ENCODE data around the gene ZNFX1. TPM values are rescaled to one million over a fixed set of nuclear protein-coding genes. Genes with fewer than 3 reads are reported as not detected.

Gene ZNFX1
- polyA plus RNA-seq, 2 of the 4 experiments (the other 2 are of a cell fraction): 6.0 to 11.5 TPM

DNA sequence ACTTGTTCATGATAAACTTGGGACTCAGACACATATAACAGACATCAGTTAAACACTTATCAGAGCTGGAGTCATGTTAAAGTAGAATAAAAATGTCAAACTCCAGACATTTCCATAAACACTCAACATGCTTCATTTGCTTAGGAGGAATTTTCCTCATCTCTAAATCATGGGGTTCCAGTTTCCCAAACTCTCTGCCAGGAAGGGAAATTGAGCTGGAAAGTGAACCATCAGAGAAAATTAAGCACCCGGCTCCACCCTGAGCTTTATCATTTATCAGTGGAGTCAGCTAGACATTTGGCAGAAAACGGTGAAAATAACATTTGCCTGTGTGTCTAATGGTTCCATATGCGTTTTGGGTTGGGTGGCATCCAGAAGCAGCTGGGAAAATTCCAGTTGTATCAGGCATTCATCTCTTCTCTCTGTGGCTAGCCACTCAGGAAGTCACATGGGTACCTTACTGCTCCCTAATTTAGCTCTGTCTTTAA is 25.3 kb upstream of the ZNFX1 start:
- FAIRE-seq: no peak

DNA sequence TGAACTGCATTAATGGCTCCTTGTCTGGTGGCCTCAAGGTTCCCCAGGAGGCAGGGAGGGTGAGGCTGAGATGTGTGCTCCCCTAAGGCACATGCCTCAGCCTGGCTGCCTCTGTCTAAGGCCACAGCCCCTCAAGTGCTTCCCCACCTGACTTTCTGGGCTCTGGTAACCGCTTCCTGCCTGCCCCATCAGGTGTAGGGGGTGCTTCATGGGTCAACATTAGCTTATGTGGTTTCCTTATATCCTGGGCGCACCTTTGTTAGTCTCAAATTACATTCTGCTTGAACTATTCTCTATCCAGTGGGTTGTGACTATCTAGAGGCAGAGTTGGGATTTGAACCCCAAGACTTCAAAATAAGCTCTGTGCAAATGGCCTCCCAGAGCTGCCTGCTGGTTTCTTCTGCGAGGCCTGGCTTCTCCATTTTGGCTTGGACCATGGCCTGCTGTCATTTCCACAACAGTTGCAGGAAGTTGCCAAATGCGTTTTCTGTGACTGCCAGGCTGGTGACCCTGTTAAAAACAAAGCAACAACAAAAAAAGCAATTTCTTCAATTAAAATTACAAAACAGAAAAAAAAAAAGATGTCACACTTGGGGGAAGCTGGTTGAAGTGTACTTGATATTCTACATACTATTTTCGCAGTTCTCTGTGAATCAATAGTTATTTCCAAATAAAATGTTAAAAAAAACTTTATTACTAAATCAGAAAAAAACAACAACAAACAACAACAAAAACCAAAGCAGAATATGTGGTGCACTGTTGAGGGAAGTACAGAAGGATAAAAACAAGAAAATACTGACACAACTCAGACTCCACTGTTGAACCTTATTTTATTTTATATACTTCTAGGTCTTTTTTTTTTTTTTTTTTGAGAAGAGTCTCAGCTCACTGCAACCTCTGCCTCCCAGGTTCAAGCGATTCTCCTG is 20.0 kb upstream of the ZNFX1 start:
- FAIRE-seq (no peak), ATAC-seq (no peak), DNase-seq (ENCODE audit: low read depth in 1 of 2, low spot score in 1 of 2) (no peak)
- Histone ChIP-seq H3K27ac (no peak overlapping the region), H3K4me2 (no peak overlapping the region), H3K4me3 (no peak overlapping the region), H3K9me3 (no peaks in the 10 kb centered on the region), H3K4me1 (no peaks in the 10 kb centered on the region)
- ChIA-PET POLR2A (no interaction called here), CTCF (interaction anchor here (0.9 kb wide), 1 partner anchor 244 kb away, joined by 4 read pairs; no protein-coding TSS in a partner anchor)
- 93% methylated on average over 6 of the region's 6 CpGs for WGBS (ENCODE audit: missing lambda C conversion rate)
- TF ChIP-seq EHMT2 (IDR thresholded peaks at IDR 0.05; ENCODE audit: low read depth) (no peak), ATOH8 (CRISPR knock-in tag; IDR thresholded peaks at IDR 0.05; ENCODE audit: low read depth) (no peak), RNF2 (IDR thresholded peaks at IDR 0.05; ENCODE audit: borderline replicate concordance, low read depth) (no peak), CBX2 (IDR thresholded peaks at IDR 0.05; ENCODE audit: borderline replicate concordance, low read depth) (no peak), PHF8 (IDR thresholded peaks at IDR 0.05; ENCODE audit: borderline replicate concordance, low read depth) (no peak), SREBF2 (IDR thresholded peaks at IDR 0.05) (no peak), MAX (IDR thresholded peaks at IDR 0.05) (no peak), TFCP2L1 (CRISPR knock-in tag; IDR thresholded peaks at IDR 0.05) (no peak), POLR2A (IDR thresholded peaks at IDR 0.05; ENCODE audit: low read length) (no peak), HOXA7 (CRISPR knock-in tag; IDR thresholded peaks at IDR 0.05) (no peak), E2F6 (IDR thresholded peaks at IDR 0.05; ENCODE audit: borderline replicate concordance, low read depth) (no peak), JUNB (IDR thresholded peaks at IDR 0.05) (no peak), CHD2 (IDR thresholded peaks at IDR 0.05; ENCODE audit: low read length, partially characterized antibody) (no peak), MAZ (IDR thresholded peaks at IDR 0.05; ENCODE audit: borderline replicate concordance, low read depth, low read length) (no peak), FOXS1 (CRISPR knock-in tag; IDR thresholded peaks at IDR 0.05) (no peak), EP300 (IDR thresholded peaks at IDR 0.05) (no peak)
- TF ChIP-seq, protein P1, sequence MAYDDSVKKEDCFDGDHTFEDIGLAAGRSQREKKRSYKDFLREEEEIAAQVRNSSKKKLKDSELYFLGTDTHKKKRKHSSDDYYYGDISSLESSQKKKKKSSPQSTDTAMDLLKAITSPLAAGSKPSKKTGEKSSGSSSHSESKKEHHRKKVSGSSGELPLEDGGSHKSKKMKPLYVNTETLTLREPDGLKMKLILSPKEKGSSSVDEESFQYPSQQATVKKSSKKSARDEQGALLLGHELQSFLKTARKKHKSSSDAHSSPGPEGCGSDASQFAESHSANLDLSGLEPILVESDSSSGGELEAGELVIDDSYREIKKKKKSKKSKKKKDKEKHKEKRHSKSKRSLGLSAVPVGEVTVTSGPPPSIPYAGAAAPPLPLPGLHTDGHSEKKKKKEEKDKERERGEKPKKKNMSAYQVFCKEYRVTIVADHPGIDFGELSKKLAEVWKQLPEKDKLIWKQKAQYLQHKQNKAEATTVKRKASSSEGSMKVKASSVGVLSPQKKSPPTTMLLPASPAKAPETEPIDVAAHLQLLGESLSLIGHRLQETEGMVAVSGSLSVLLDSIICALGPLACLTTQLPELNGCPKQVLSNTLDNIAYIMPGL (CRISPR knock-in tag; IDR thresholded peaks at IDR 0.05; ENCODE audit: borderline replicate concordance): no peak
- TF ChIP-seq, protein P2, sequence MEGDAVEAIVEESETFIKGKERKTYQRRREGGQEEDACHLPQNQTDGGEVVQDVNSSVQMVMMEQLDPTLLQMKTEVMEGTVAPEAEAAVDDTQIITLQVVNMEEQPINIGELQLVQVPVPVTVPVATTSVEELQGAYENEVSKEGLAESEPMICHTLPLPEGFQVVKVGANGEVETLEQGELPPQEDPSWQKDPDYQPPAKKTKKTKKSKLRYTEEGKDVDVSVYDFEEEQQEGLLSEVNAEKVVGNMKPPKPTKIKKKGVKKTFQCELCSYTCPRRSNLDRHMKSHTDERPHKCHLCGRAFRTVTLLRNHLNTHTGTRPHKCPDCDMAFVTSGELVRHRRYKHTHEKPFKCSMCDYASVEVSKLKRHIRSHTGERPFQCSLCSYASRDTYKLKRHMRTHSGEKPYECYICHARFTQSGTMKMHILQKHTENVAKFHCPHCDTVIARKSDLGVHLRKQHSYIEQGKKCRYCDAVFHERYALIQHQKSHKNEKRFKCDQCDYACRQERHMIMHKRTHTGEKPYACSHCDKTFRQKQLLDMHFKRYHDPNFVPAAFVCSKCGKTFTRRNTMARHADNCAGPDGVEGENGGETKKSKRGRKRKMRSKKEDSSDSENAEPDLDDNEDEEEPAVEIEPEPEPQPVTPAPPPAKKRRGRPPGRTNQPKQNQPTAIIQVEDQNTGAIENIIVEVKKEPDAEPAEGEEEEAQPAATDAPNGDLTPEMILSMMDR (IDR thresholded peaks at IDR 0.05): no peak

More for the DNA sequence above, 25.3 kb upstream of the ZNFX1 start:
- no peaks in the 10 kb centered on the region for H3K4me1 ChIP-seq
- POLR2A ChIA-PET: interaction anchor here (0.7 to 1.8 kb wide), 6 partner anchors 10 to 57 kb away, joined by 3 to 6 read pairs (median 3); partner anchors contain the start of gene ZNFX1
- H3K4me3 ChIP-seq: no peak overlapping the region
- CTCF ChIA-PET: interaction anchor here (0.9 to 1.5 kb wide), 3 partner anchors 16 to 31 kb away, joined by 4 to 6 read pairs (median 5); no protein-coding TSS in a partner anchor
- no peak overlapping the region for H3K27ac ChIP-seq
- no peak overlapping the region for H3K4me2 ChIP-seq
- no peak for ATAC-seq
- WGBS (ENCODE audit: missing lambda C conversion rate): 68% methylated on average over 3 of the region's 3 CpGs
- no peaks in the 10 kb centered on the region for H3K9me3 ChIP-seq
- no peak for DNase-seq (ENCODE audit: low read depth in 1 of 2, low spot score in 1 of 2)
- no peak for TF ChIP-seq TP53 (CRISPR knock-in tag; IDR thresholded peaks at IDR 0.05)
- no peak for TF ChIP-seq ZC3H11A (IDR thresholded peaks at IDR 0.05)
- no peak for TF ChIP-seq SMC3 (IDR thresholded peaks at IDR 0.05)
- TF ChIP-seq FOSL2 (IDR thresholded peaks at IDR 0.05): no peak
- TF ChIP-seq FOSL2 (CRISPR knock-in tag; IDR thresholded peaks at IDR 0.05): no peak
- TF ChIP-seq CEBPB (IDR thresholded peaks at IDR 0.05): no peak
- TF ChIP-seq SREBF2 (IDR thresholded peaks at IDR 0.05): no peak
- no peak for TF ChIP-seq ATOH8 (CRISPR knock-in tag; IDR thresholded peaks at IDR 0.05; ENCODE audit: low read depth)
- no peak for TF ChIP-seq KDM1A (IDR thresholded peaks at IDR 0.05; ENCODE audit: low read depth)
- TF ChIP-seq USF2 (IDR thresholded peaks at IDR 0.05): no peak
- TF ChIP-seq, protein P3, sequence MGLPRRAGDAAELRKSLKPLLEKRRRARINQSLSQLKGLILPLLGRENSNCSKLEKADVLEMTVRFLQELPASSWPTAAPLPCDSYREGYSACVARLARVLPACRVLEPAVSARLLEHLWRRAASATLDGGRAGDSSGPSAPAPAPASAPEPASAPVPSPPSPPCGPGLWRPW (IDR thresholded peaks at IDR 0.05): no peak
